ENCODE measurements around the gene CDH23.

CDH23 gene

DNA sequence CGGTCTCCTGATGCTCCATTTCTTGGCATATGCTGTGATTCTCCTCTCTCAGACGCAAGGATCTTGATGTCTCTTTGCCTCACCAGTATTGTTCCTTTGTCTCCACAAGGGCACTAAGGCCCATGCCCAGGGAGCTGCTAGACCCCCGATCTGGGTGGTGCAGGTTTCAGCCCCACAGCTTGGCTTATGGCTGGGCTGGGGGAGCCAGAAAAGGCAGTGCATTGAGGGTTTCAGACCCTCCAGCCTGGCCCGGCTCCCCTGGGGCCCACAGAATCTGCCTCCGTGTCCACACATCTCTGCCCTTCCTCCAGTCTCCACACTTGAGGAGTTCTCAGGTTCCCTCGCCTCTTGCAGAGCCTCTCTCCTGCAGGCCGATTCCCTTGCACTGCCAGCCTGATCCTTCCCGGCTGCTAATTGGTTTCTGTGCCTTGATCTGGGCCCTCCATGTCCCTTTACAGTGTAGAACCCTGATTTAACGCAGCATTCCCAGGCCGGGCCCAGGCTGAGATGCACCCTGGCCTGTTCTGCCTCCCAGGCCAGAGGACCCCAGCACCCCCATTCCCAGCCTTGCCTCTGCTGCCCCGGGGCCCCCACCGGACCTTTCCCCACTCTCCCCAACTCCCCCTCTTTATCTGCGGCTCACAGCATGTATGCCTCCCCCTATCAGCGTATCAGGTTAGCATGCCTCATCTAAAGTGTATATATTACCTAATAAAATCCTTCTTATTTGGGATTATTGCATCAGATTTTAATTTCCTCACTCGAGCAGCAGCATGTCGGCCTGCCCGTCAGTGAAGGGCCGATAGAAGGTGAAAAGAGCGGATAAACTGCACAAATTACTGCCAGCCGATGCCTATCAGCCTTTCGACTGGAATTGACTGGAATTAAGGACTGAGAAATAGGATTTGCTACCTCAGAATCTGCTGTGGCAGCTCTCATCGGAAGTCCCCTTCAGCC is 177.1 kb downstream of the CDH23 start:
- Histone ChIP-seq H2AFZ (ENCODE audit: low read length) (no peak overlapping the region), H3K9me3 (replicated peaks; ENCODE audit: insufficient read depth, low read length) (no peaks in the 10 kb centered on the region), H4K20me1 (ENCODE audit: insufficient read depth, low read length) (no peaks in the 10 kb centered on the region), H3K27me3 (replicated peaks; ENCODE audit: insufficient read depth, low read length) (peaks cover 75% of the 10 kb centered on the region), H3K27ac (ENCODE audit: low read length) (no peak overlapping the region), H3K4me3 (ENCODE audit: low read length) (no peak overlapping the region), H3K9me2 (replicated peaks; ENCODE audit: insufficient read depth, low read length) (no peaks in the 10 kb centered on the region), H3F3A (ENCODE audit: insufficient read depth, low read length) (no peaks in the 10 kb centered on the region), H3K79me2 (ENCODE audit: low read length) (no peaks in the 10 kb centered on the region), H3K4me1 (ENCODE audit: low read length) (no peaks in the 10 kb centered on the region), H3K9ac (ENCODE audit: low read length) (no peak overlapping the region), H3K36me3 (replicated peaks; ENCODE audit: insufficient read depth, low read length) (no peaks in the 10 kb centered on the region), H3K4me2 (ENCODE audit: low read depth, low read length) (no peak overlapping the region)
- no peak for DNase-seq
- TF ChIP-seq EZH2phosphoT487 (IDR thresholded peaks at IDR 0.05; ENCODE audit: low read length) (no peak), EZH2 (optimal IDR thresholded peaks at IDR 0.05; ENCODE audit: low read depth, low read length) (no peak)
- TF ChIP-seq, protein P1, sequence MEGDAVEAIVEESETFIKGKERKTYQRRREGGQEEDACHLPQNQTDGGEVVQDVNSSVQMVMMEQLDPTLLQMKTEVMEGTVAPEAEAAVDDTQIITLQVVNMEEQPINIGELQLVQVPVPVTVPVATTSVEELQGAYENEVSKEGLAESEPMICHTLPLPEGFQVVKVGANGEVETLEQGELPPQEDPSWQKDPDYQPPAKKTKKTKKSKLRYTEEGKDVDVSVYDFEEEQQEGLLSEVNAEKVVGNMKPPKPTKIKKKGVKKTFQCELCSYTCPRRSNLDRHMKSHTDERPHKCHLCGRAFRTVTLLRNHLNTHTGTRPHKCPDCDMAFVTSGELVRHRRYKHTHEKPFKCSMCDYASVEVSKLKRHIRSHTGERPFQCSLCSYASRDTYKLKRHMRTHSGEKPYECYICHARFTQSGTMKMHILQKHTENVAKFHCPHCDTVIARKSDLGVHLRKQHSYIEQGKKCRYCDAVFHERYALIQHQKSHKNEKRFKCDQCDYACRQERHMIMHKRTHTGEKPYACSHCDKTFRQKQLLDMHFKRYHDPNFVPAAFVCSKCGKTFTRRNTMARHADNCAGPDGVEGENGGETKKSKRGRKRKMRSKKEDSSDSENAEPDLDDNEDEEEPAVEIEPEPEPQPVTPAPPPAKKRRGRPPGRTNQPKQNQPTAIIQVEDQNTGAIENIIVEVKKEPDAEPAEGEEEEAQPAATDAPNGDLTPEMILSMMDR (IDR thresholded peaks at IDR 0.05; ENCODE audit: low read length): no peak

DNA sequence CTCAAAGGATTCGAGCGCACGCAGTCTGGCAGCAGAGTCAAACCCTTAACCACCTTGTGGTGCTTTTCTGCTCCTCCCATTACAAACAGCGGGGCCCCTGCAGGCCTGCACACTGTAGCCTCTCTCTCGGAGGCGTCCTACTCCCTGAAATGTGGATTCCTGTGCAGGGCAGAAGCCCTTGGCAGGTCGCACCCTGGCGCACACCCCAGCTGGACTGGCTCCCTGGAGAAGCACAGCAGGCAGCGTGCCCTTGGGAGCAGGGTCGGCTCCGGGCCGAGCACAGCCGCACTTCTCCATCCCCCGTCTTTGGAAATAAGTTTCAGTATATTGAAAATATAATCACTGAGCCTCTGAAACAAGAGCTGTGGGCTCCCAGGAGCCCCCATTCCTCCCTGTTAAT is 178.7 kb downstream of the CDH23 start:
- peaks cover 84% of the 10 kb centered on the region for H3K27me3 ChIP-seq (replicated peaks; ENCODE audit: insufficient read depth, low read length)
- no peak overlapping the region for H3K9ac ChIP-seq (ENCODE audit: low read length)
- no peaks in the 10 kb centered on the region for H3K9me3 ChIP-seq (replicated peaks; ENCODE audit: insufficient read depth, low read length)
- H3K27ac ChIP-seq (ENCODE audit: low read length): no peak overlapping the region
- TF ChIP-seq EZH2 (optimal IDR thresholded peaks at IDR 0.05; ENCODE audit: low read depth, low read length) (no peak), EZH2phosphoT487 (IDR thresholded peaks at IDR 0.05; ENCODE audit: low read length) (no peak)
- TF ChIP-seq, protein P1 (IDR thresholded peaks at IDR 0.05; ENCODE audit: low read length): no peak
- H3K4me1 ChIP-seq (ENCODE audit: low read length): no peaks in the 10 kb centered on the region
- H3K9me2 ChIP-seq (replicated peaks; ENCODE audit: insufficient read depth, low read length): no peaks in the 10 kb centered on the region
- no peaks in the 10 kb centered on the region for H3F3A ChIP-seq (ENCODE audit: insufficient read depth, low read length)
- H2AFZ ChIP-seq (ENCODE audit: low read length): no peak overlapping the region
- H3K4me2 ChIP-seq (ENCODE audit: low read depth, low read length): no peak overlapping the region
- H3K36me3 ChIP-seq (replicated peaks; ENCODE audit: insufficient read depth, low read length): no peaks in the 10 kb centered on the region
- no peak for DNase-seq
- no peak overlapping the region for H3K4me3 ChIP-seq (ENCODE audit: low read length)
- H4K20me1 ChIP-seq (ENCODE audit: insufficient read depth, low read length): no peaks in the 10 kb centered on the region
- H3K79me2 ChIP-seq (ENCODE audit: low read length): no peaks in the 10 kb centered on the region

DNA sequence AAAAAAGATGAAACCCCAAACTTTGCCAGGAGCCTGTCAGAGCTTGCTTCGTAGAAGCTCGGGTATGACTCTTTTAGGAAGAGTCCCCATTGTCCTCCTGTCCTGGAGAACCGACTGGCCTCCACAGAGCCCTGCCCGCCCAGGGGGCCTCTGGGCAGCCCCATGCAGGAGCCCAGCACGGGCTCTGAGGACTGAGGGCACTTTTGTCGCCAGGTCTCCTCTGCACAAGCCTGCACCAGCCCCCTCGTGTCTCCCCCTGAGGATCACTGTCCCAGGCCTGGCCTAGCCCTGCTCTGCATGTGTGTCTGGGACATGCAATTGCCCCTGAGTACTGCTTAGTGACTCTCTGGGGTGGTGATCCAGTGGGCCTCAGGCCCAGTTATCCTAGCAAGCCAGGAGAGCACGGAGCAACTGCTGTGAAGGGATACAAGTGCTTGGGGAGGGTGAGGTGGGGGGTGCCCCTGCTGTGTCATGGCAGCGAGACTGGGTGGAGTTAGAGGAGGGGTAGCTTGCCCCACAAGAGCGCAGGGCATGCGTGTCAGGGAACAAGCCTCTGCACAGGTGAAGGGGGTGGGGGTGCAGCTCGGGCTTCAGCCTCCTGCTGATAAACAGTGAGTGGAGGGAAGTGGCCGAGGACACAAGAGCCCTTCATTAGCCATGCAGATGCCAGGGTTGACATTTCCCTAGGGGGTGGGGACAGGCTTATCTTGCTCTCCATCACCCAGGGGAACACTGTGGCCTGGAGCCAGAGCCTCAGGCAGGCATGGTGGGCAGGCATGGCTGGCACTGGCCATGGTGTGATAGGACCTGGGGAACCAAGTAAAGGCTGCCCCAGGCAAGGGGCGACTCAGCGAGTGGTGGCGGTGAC is 179.4 kb downstream of the CDH23 start:
- Histone ChIP-seq H3F3A (ENCODE audit: insufficient read depth, low read length) (no peaks in the 10 kb centered on the region), H3K9me3 (replicated peaks; ENCODE audit: insufficient read depth, low read length) (no peaks in the 10 kb centered on the region), H2AFZ (ENCODE audit: low read length) (no peak overlapping the region), H3K4me3 (ENCODE audit: low read length) (no peak overlapping the region), H3K27ac (ENCODE audit: low read length) (no peak overlapping the region), H3K9me2 (replicated peaks; ENCODE audit: insufficient read depth, low read length) (no peaks in the 10 kb centered on the region), H3K79me2 (ENCODE audit: low read length) (no peaks in the 10 kb centered on the region), H3K27me3 (replicated peaks; ENCODE audit: insufficient read depth, low read length) (peaks cover 82% of the 10 kb centered on the region), H3K4me1 (ENCODE audit: low read length) (no peaks in the 10 kb centered on the region), H3K4me2 (ENCODE audit: low read depth, low read length) (no peak overlapping the region), H4K20me1 (ENCODE audit: insufficient read depth, low read length) (no peaks in the 10 kb centered on the region), H3K9ac (ENCODE audit: low read length) (no peak overlapping the region), H3K36me3 (replicated peaks; ENCODE audit: insufficient read depth, low read length) (no peaks in the 10 kb centered on the region)
- TF ChIP-seq, protein P1 (IDR thresholded peaks at IDR 0.05; ENCODE audit: low read length): no peak
- no peak for TF ChIP-seq EZH2 (optimal IDR thresholded peaks at IDR 0.05; ENCODE audit: low read depth, low read length)
- no peak for TF ChIP-seq EZH2phosphoT487 (IDR thresholded peaks at IDR 0.05; ENCODE audit: low read length)
- no peak for DNase-seq

Measured in MM.1S (cell line).